ENCODE measurements around the gene PRICKLE3. TPM values are rescaled to one million over a fixed set of nuclear protein-coding genes. Genes with fewer than 3 reads are reported as not detected.

PRICKLE3 gene
- total RNA-seq, 2 experiments from 2014 or later: 13.9 TPM

- Mint-ChIP-seq H3K9me3 (ENCODE audit: insufficient read depth) (no peaks in the 10 kb centered on the region), H3K36me3 (ENCODE audit: low read depth) (no peaks in the 10 kb centered on the region), H3K4me1 (ENCODE audit: low read depth) (peaks cover 49% of the 10 kb centered on the region), H3K4me3 (peak overlapping the region; percentile 89), H3K27ac (peak overlapping the region; percentile 93), H3K27me3 (ENCODE audit: low read depth) (no peaks in the 10 kb centered on the region)
- ChIA-PET POLR2A (no interaction called here), CTCF (no interaction called here)
- ATAC-seq (no peak), DNase-seq (no peak)
Measured at GRCh38 chrX:49189606-49190005, 3.4 kb upstream of the PRICKLE3 start.

- ChIA-PET POLR2A (no interaction called here), CTCF (no interaction called here)
- DNase-seq (no peak), ATAC-seq (no peak)
- Mint-ChIP-seq H3K36me3 (ENCODE audit: low read depth) (peaks cover 1% of the 10 kb centered on the region), H3K9me3 (ENCODE audit: insufficient read depth) (no peaks in the 10 kb centered on the region), H3K4me3 (no peak overlapping the region), H3K4me1 (ENCODE audit: low read depth) (peaks cover 53% of the 10 kb centered on the region), H3K27me3 (ENCODE audit: low read depth) (no peaks in the 10 kb centered on the region), H3K27ac (no peak overlapping the region)
Measured at GRCh38 chrX:49188468-49189076, 2.4 kb upstream of the PRICKLE3 start.

- ATAC-seq (no peak), DNase-seq (no peak)
- H3K4me3 Mint-ChIP-seq: no peak overlapping the region
- no peak overlapping the region for H3K27ac Mint-ChIP-seq
- no peaks in the 10 kb centered on the region for H3K27me3 Mint-ChIP-seq (ENCODE audit: low read depth)
- no peaks in the 10 kb centered on the region for H3K9me3 Mint-ChIP-seq (ENCODE audit: insufficient read depth)
- peaks cover 43% of the 10 kb centered on the region for H3K4me1 Mint-ChIP-seq (ENCODE audit: low read depth)
- CTCF ChIA-PET: interaction anchor here (1.6 kb wide), 1 partner anchor 14 kb away, joined by 4 read pairs; no protein-coding TSS in a partner anchor
- peaks cover 5% of the 10 kb centered on the region for H3K36me3 Mint-ChIP-seq (ENCODE audit: low read depth)
- POLR2A ChIA-PET: no interaction called here
Measured at GRCh38 chrX:49187526-49187925, 1.4 kb upstream of the PRICKLE3 start.

- Mint-ChIP-seq H3K4me1 (ENCODE audit: low read depth) (peaks cover 39% of the 10 kb centered on the region), H3K27ac (no peak overlapping the region), H3K36me3 (ENCODE audit: low read depth) (peaks cover 9% of the 10 kb centered on the region), H3K9me3 (ENCODE audit: insufficient read depth) (no peaks in the 10 kb centered on the region), H3K27me3 (ENCODE audit: low read depth) (no peaks in the 10 kb centered on the region), H3K4me3 (peak overlapping the region; percentile 25)
- DNase-seq (no peak), ATAC-seq (no peak)
- ChIA-PET POLR2A (no interaction called here), CTCF (interaction anchor here (1.6 kb wide), 1 partner anchor 14 kb away, joined by 4 read pairs; no protein-coding TSS in a partner anchor)
Measured at GRCh38 chrX:49187028-49187394, 838 bp upstream of the PRICKLE3 start.

GRCh38 chrX:49184294-49185281 is 1.6 kb downstream of the PRICKLE3 start:
- POLR2A ChIA-PET: no interaction called here
- peak overlapping the region; percentile 69 for H3K27ac Mint-ChIP-seq
- H3K4me1 Mint-ChIP-seq (ENCODE audit: low read depth): peaks cover 36% of the 10 kb centered on the region
- H3K4me3 Mint-ChIP-seq: peak overlapping the region; percentile 82
- peak; percentile 62 for ATAC-seq
- H3K27me3 Mint-ChIP-seq (ENCODE audit: low read depth): no peaks in the 10 kb centered on the region
- peak; percentile 47 for DNase-seq
- H3K9me3 Mint-ChIP-seq (ENCODE audit: insufficient read depth): no peaks in the 10 kb centered on the region
- CTCF ChIA-PET: interaction anchor here (0.8 to 1.2 kb wide), 2 partner anchors 8 to 29 kb away, joined by 3 read pairs; no protein-coding TSS in a partner anchor
- peaks cover 19% of the 10 kb centered on the region for H3K36me3 Mint-ChIP-seq (ENCODE audit: low read depth)

DNA sequence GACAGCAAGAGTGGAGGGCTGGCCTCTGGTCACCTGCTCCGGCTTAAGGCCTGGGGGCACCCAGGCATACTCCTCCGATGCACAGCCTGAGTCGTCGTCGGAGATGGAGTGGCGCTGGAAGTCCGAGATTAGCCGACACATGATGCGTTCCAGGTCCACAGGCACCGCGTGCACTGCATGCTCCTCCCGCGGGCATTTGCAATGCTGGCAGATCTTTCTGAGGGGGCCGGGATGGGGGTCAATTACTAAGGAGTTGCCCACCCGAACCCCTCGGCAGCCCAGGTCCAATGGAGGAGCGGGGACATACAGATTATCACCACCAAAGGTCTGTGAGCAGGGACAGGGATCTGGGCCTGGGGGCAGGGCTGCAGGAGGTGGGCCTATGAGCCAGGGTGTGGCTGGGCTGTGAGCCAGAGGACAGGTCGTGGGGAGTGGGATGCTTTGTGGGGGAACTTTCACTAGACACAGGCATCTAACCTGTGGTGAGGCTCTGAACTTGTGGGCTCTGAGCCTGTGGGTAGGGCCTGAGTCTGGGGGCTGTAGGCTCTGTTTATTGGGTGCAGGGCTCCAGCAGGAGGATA is 2.4 kb downstream of the PRICKLE3 start:
- Mint-ChIP-seq H3K4me3 (peak overlapping the region; percentile 82), H3K9me3 (ENCODE audit: insufficient read depth) (no peaks in the 10 kb centered on the region), H3K4me1 (ENCODE audit: low read depth) (peaks cover 36% of the 10 kb centered on the region), H3K27ac (no peak overlapping the region), H3K27me3 (ENCODE audit: low read depth) (no peaks in the 10 kb centered on the region), H3K36me3 (ENCODE audit: low read depth) (peaks cover 25% of the 10 kb centered on the region)
- DNase-seq: no peak
- ChIA-PET CTCF (interaction anchor here (0.8 to 1.2 kb wide), 2 partner anchors 9 to 28 kb away, joined by 3 read pairs; no protein-coding TSS in a partner anchor), POLR2A (no interaction called here)
- ATAC-seq: no peak

DNA sequence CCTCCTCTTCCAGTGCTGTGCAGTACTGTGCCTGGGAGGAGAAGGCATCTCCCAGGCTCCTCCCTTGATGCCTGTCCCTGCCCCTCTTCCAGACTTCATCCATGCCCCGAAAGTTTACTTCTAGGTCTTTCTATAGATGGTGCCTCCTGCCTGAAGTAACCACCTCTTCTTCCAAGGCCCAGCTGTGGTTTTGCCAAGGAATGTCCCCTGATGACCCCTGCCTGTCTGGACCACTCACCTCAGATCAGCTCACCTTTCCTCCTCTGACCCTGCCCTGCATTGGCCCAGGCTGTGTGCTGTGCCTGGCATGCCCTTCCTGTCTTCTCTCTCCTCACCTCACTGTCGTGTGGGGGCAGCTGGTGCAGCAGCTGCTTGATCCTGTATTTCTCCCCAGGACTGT is 6.8 kb downstream of the PRICKLE3 start:
- ATAC-seq (no peak), DNase-seq (no peak)
- Mint-ChIP-seq H3K27ac (peak overlapping the region; percentile 57), H3K9me3 (ENCODE audit: insufficient read depth) (no peaks in the 10 kb centered on the region), H3K4me3 (no peak overlapping the region), H3K4me1 (ENCODE audit: low read depth) (peaks cover 34% of the 10 kb centered on the region), H3K36me3 (ENCODE audit: low read depth) (peaks cover 55% of the 10 kb centered on the region), H3K27me3 (ENCODE audit: low read depth) (no peaks in the 10 kb centered on the region)
- CTCF ChIA-PET: no interaction called here
- POLR2A ChIA-PET: no interaction called here

GRCh38 chrX:49178537-49178936 is 7.6 kb downstream of the PRICKLE3 start:
- ChIA-PET CTCF (no interaction called here), POLR2A (no interaction called here)
- H3K4me3 Mint-ChIP-seq: no peak overlapping the region
- H3K36me3 Mint-ChIP-seq (ENCODE audit: low read depth): peaks cover 57% of the 10 kb centered on the region
- H3K9me3 Mint-ChIP-seq (ENCODE audit: insufficient read depth): no peaks in the 10 kb centered on the region
- peaks cover 29% of the 10 kb centered on the region for H3K4me1 Mint-ChIP-seq (ENCODE audit: low read depth)
- H3K27me3 Mint-ChIP-seq (ENCODE audit: low read depth): no peaks in the 10 kb centered on the region
- ATAC-seq (no peak), DNase-seq (no peak)
- no peak overlapping the region for H3K27ac Mint-ChIP-seq

DNA sequence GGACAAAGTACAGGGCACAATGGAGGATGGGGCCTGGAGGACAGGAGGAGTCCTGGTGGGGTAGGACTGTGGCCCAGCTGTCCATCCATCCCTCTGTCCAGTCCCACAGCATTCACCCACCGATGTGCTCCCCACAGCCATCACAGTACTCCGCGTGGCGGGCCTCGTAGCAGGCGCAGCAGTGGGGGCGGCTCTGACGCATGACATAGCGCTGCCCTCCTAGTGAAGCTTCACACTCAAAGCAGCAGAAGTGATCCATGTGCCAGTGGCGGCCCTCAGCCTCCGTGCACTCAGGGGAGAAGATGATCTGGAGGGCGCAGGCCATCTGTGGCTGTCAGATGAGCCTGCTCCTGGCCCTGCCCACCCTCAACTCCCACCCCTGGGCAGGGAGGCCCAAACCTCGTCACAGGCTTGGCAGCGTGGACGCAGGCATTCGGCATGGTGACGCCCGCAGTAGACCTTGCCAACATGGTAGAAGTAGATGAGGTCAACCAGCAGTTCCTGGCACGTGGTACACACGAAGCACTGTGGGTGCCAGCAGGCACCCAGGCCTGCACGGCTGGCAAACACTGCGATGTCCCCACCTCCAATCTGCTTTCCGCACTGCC is 8.2 kb downstream of the PRICKLE3 start:
- no peak overlapping the region for H3K4me3 Mint-ChIP-seq
- H3K27ac Mint-ChIP-seq: peak overlapping the region; percentile 43
- ChIA-PET CTCF (interaction anchor here (1.0 kb wide), 2 partner anchors 11 to 22 kb away, joined by 3 read pairs; no protein-coding TSS in a partner anchor), POLR2A (no interaction called here)
- peaks cover 34% of the 10 kb centered on the region for H3K4me1 Mint-ChIP-seq (ENCODE audit: low read depth)
- DNase-seq (no peak), ATAC-seq (no peak)
- no peaks in the 10 kb centered on the region for H3K27me3 Mint-ChIP-seq (ENCODE audit: low read depth)
- H3K9me3 Mint-ChIP-seq (ENCODE audit: insufficient read depth): no peaks in the 10 kb centered on the region
- H3K36me3 Mint-ChIP-seq (ENCODE audit: low read depth): peaks cover 60% of the 10 kb centered on the region

DNA sequence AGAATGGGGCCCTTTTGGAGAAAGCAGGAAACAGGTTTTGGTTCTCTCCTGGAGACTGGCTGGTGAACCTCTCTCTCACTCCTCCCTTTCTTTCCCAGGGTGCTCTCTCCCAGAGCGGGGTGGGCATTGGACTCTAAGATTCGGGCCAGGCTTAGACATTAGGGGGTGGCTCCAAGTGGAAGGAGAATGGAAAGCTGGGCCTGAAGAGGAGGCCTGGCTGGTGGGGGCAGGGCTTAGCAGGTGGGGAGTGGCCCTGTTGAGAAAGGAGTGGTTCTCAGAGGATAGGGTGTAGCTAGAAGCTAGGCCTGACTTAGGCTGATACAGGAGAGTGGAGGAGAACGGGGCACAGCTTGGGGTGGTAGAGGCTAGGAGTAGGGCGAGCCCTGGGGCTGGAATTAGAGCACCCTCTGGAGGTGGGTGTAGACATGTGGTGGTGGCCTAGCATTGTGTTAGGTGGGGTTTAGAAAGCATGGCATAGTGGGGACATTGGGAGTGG is 8.8 kb downstream of the PRICKLE3 start:
- ChIA-PET POLR2A (no interaction called here), CTCF (interaction anchor here (1.0 kb wide), 2 partner anchors 11 to 21 kb away, joined by 3 read pairs; no protein-coding TSS in a partner anchor)
- Mint-ChIP-seq H3K4me1 (ENCODE audit: low read depth) (peaks cover 38% of the 10 kb centered on the region), H3K27me3 (ENCODE audit: low read depth) (no peaks in the 10 kb centered on the region), H3K4me3 (no peak overlapping the region), H3K9me3 (ENCODE audit: insufficient read depth) (no peaks in the 10 kb centered on the region), H3K27ac (peak overlapping the region; percentile 43), H3K36me3 (ENCODE audit: low read depth) (peaks cover 62% of the 10 kb centered on the region)
- ATAC-seq (peak; percentile 47), DNase-seq (peak; percentile 33)
